GM18526 (cell line): ENCODE data around the gene SPATA2L.

Experiments used
- POLR2A ChIP-seq: IDR thresholded peaks from 3 replicates; pipeline ENCODE4 v1.6.1; 2011; ENCODE audit not compliant: insufficient read length; ENCODE audit errors: extremely low read depth

The SPATA2L gene

GRCh38 chr16:89657442-89658220 is 43.9 kb downstream of the SPATA2L start, which contains the start of the genes CHMP1A and SPATA33:
CHMP1A (minus strand) TSS chr16:89657708; CDS start chr16:89657588, 120 bp downstream.
SPATA33 (plus strand) TSS chr16:89657836; CDS start chr16:89657912, 76 bp downstream.
- TF ChIP-seq POLR2A: peak; percentile 73

- TF ChIP-seq POLR2A: no peak
These were observed 44.9 kb downstream of the SPATA2L start for GRCh38 chr16:89656435-89657121.

DNA sequence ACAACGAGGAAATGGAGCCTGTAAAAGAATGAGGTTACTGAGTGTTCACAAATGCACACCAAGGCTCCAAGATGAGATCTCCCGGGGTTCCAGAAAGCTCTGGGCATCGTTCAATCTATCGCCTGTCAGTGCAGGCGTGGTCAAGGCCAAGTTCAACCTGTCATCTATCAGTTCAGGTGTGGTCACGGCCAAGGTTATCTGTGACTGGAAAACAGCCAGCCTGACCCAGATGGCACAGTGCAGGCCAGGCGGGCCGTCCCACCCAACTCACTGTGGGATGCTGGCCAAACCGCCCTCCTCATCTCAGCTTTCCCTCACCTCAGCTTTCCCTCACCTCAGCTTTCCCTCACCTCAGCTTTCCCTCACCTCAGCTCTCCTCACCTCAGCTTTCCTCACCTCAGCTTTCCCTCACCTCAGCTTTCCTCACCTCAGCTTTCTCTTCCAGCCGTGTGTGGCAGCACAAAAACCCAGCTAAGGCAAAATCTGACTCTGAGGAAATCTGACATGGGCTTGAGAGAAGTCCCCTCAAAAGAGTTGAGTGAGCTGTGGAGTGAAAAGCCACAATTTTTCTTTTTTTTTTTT is 46.4 kb downstream of the SPATA2L start:
- TF ChIP-seq POLR2A: no peak

- no peak for TF ChIP-seq POLR2A
These were observed 47.7 kb downstream of the SPATA2L start for GRCh38 chr16:89653656-89654295.

- no peak for TF ChIP-seq POLR2A
These were observed 49.9 kb downstream of the SPATA2L start for GRCh38 chr16:89651584-89651983.

GRCh38 chr16:89646906-89647305 is 54.6 kb downstream of the SPATA2L start:
- no peak for TF ChIP-seq POLR2A
